Endothelial cell of umbilical vein (primary cell): ENCODE data around the gene FAM78A. TPM values are rescaled to one million over a fixed set of nuclear protein-coding genes. Genes with fewer than 3 reads are reported as not detected.

Source experiments
- BruUV-seq: library from RNA; stranded (reverse); fragments of 400-500 nt; replicated peaks from 2 replicates; lab custom pipeline; 2021; lab: Mats Ljungman, UMichigan
- CTCF ChIA-PET: fragments of 300-600, 350-600 bp; sonication (Branson Sonifier 250); formaldehyde crosslinking; loops from one replicate; lab custom pipeline; 2021; ENCODE audit warnings: antibody characterized with exemption, inconsistent platforms; lab: Charles Lee
- POLR2A ChIA-PET: fragments of 300-600, 350-600 bp; sonication (Branson Sonifier 250); formaldehyde crosslinking; loops from one replicate; lab custom pipeline; 2021; ENCODE audit warnings: antibody characterized with exemption, inconsistent platforms; lab: Charles Lee
- DNase-seq: peaks from one replicate; pipeline ENCODE4 v3.0.0-alpha.2; 2011; ENCODE audit warnings: low read depth, low spot score
- FAIRE-seq: peaks from 2 replicates; lab custom pipeline; 2011; peaks lifted over from hg19 to GRCh38; lab: Jason Lieb, UNC
- H2AFZ ChIP-seq: 2 replicates; pipeline ENCODE4 v1.6.0; 2012; ENCODE audit warnings: low read depth, low read length, control low read depth, inconsistent platforms
- H3K27ac ChIP-seq: 2 replicates; pipeline ENCODE4 v1.5.1; 2011; ENCODE audit warnings: low read depth, mild to moderate bottlenecking, control low read depth, low read length, moderate library complexity; ENCODE audit not compliant: insufficient read depth
- H3K27me3 ChIP-seq, 2 experiments: 2 replicates each; pipeline versions ENCODE4 v1.6.0 to v1.6.1; 2011; ENCODE audit warnings: low read length in 2 of 2, mixed read lengths in 1 of 2; ENCODE audit not compliant: control insufficient read depth in 2 of 2, insufficient read depth in 2 of 2
- H3K36me3 ChIP-seq, 2 experiments: 2 replicates in 1 of 2; 3 replicates in 1 of 2; pipeline ENCODE4 v1.5.1; 2011; ENCODE audit warnings: low read length in 2 of 2, mild to moderate bottlenecking in 1 of 2, moderate library complexity in 1 of 2; ENCODE audit not compliant: control insufficient read depth in 2 of 2, insufficient read depth in 2 of 2; ENCODE audit errors: extremely low read depth in 1 of 2
- H3K4me1 ChIP-seq: 3 replicates; pipeline ENCODE4 v1.5.1; 2011; ENCODE audit warnings: mild to moderate bottlenecking, low read length; ENCODE audit not compliant: control insufficient read depth, insufficient read depth; ENCODE audit errors: extremely low read depth
- H3K4me2 ChIP-seq: 2 replicates; pipeline ENCODE4 v1.6.1; 2011; ENCODE audit warnings: low read length, control low read depth, mixed read lengths; ENCODE audit not compliant: insufficient read depth
- H3K4me3 ChIP-seq, 3 experiments: fragments of 200-600 bp in 1 of 3; sonication (generic), shearing (Covaris generic) in 1 of 3; replicated peaks in 1 of 3; 2 replicates each; pipeline ENCODE4 v1.5.1; 2011 to 2016; ENCODE audit warnings: control low read depth in 3 of 3, low read length in 3 of 3, mild to moderate bottlenecking in 2 of 3, inconsistent platforms in 1 of 3, low read depth in 1 of 3, moderate library complexity in 1 of 3; ENCODE audit not compliant: insufficient read depth in 1 of 3
- H3K79me2 ChIP-seq: 2 replicates; pipeline ENCODE4 v1.6.0; 2012; ENCODE audit warnings: low read length, inconsistent platforms; ENCODE audit not compliant: control insufficient read depth, insufficient read depth
- H3K9ac ChIP-seq: replicated peaks from 2 replicates; pipeline ENCODE3; 2011; ENCODE audit warnings: low read length, control low read depth; ENCODE audit not compliant: insufficient read depth; ENCODE audit errors: extremely low read depth
- H3K9me1 ChIP-seq: replicated peaks from 3 replicates; pipeline ENCODE4 v1.6.0; 2011; ENCODE audit warnings: mild to moderate bottlenecking, low read length; ENCODE audit not compliant: control insufficient read depth, insufficient read depth; ENCODE audit errors: extremely low read depth
- H3K9me3 ChIP-seq: replicated peaks from 2 replicates; pipeline ENCODE4 v1.5.1; 2012; ENCODE audit warnings: low read length, inconsistent platforms; ENCODE audit not compliant: control insufficient read depth, insufficient read depth
- H4K20me1 ChIP-seq: replicated peaks from 2 replicates; pipeline ENCODE3; 2011; ENCODE audit warnings: mild to moderate bottlenecking, low read length; ENCODE audit not compliant: control insufficient read depth, insufficient read depth; ENCODE audit errors: extremely low read depth
- CTCF ChIP-seq, 2 donors: IDR thresholded peaks; 1 replicate in 1 of 2; 2 replicates in 1 of 2; pipeline ENCODE4 v1.5.1; 2011; ENCODE audit warnings: low read length in 2 of 2, mild to moderate bottlenecking in 2 of 2, moderate library complexity in 2 of 2, control low read depth in 1 of 2, inconsistent platforms in 1 of 2, low read depth in 1 of 2; ENCODE audit not compliant: insufficient read depth in 1 of 2; ENCODE audit errors: extremely low read depth in 1 of 2
- EZH2 ChIP-seq: IDR thresholded peaks from 2 replicates; pipeline ENCODE4 v1.6.1; 2012; ENCODE audit warnings: borderline replicate concordance, low read depth, mild to moderate bottlenecking, moderate library complexity, low read length, inconsistent platforms; ENCODE audit not compliant: severe bottlenecking
- FOS ChIP-seq: IDR thresholded peaks from 2 replicates; pipeline ENCODE4 v1.6.1; 2011; ENCODE audit warnings: mild to moderate bottlenecking, low read length, moderate library complexity, borderline replicate concordance; ENCODE audit not compliant: insufficient read depth
- JUN ChIP-seq: IDR thresholded peaks from 2 replicates; pipeline ENCODE4 v1.6.1; 2011; ENCODE audit warnings: borderline replicate concordance, low read depth; ENCODE audit not compliant: insufficient read length, insufficient read depth
- dilution Hi-C: fragments of 300-500 bp; cut with MboI; formaldehyde crosslinking; loops from one replicate; pipeline ENCODE4 v1.15.0; 2019; ENCODE audit warnings: low sequenced_read_pairs; ENCODE audit not compliant: extremely low pct_ligation_motif_present
- intact Hi-C: fragments of 100-400 bp; cut with micrococcal nuclease; formaldehyde crosslinking; loops from one replicate; pipeline ENCODE4 v1.10.0; 2022
- polyA plus RNA-seq, 4 experiments: library from polyadenylated mRNA; depleted of rRNA in 3 of 4; stranded (reverse) in 3 of 4; unstranded in 1 of 4; fragments of >200 nt; gene quantifications; 2 replicates each; pipeline versions ENCODE4 v1.2.1 to v1.2.3, GENCODE V29; 2011 to 2012; ENCODE audit warnings: missing spikeins in 1 of 4
- total RNA-seq: library from RNA; stranded (reverse); gene quantifications from 2 replicates; pipeline ENCODE4 v1.2.3, GENCODE V29; 2021

Gene FAM78A
- total and polyA plus RNA-seq, 2 donors (not counting 3 experiments of a cell fraction or from before 2014, with no cell fraction given), result 34.0 to 37.4 TPM

DNA sequence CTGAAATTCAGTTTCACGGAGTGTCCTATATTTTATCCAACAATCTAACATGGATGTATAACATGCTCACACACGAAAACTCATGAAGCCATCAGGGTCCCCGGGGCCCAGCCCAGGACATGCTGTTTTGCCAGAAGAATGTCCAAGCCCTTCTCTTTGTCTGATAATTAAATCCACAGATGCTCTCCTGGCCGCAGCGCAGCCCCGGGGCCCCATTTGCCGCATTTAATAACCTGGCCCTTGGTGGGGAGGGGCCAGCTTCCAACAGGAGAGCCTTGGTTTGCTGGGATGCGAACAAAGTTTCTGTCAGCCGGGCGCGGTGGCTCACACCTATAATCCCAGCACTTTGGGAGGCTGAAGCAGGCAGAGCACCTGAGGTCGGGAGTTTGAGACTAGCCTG, 43.2 kb upstream of the FAM78A start:
- ChIA-PET POLR2A (interaction anchor here (0.7 kb wide), 1 partner anchor 135 kb away, joined by 4 read pairs; no protein-coding TSS in a partner anchor), CTCF (interaction anchor here (0.7 to 0.8 kb wide), 2 partner anchors 17 to 262 kb away, joined by 3 to 4 read pairs; no protein-coding TSS in a partner anchor)
- FAIRE-seq, result no peak
- dilution Hi-C loops (no loop called here), intact Hi-C loops (no loop called here)
- no peaks in the 10 kb centered on the region for H3K9me1 ChIP-seq
- H2AFZ ChIP-seq, result no peak overlapping the region
- no peak for TF ChIP-seq JUN
- no peak for TF ChIP-seq EZH2
- no peak for TF ChIP-seq FOS
- TF ChIP-seq CTCF (IDR thresholded peaks at IDR 0.05; ENCODE audit: extremely low read depth in 1 of 2, insufficient read depth in 1 of 2, low read depth in 1 of 2, low read length in 2 of 2), result no peak
- no peaks in the 10 kb centered on the region for H3K79me2 ChIP-seq
- no peak for DNase-seq
- H3K4me2 ChIP-seq, result no peak overlapping the region
- BruUV-seq, result no TSS peak
- H3K9me3 ChIP-seq, result no peaks in the 10 kb centered on the region
- no peaks in the 10 kb centered on the region for H3K36me3 ChIP-seq
- no peak overlapping the region for H3K4me3 ChIP-seq
- no peaks in the 10 kb centered on the region for H4K20me1 ChIP-seq
- H3K27me3 ChIP-seq, result no peaks in the 10 kb centered on the region
- no peaks in the 10 kb centered on the region for H3K4me1 ChIP-seq
- H3K9ac ChIP-seq, result no peak overlapping the region
- no peak overlapping the region for H3K27ac ChIP-seq
